GM10847 (cell line): ENCODE measurements around the gene RIPK4.

Source experiments
- POLR2A ChIP-seq: IDR thresholded peaks from 2 replicates; pipeline ENCODE4 v1.6.1; 2011; ENCODE audit not compliant: insufficient read length; ENCODE audit errors: extremely low read depth

The RIPK4 gene

GRCh38 chr21:41709965-41710822 lies 56.7 kb downstream of the RIPK4 start:
- TF ChIP-seq POLR2A: no peak

DNA sequence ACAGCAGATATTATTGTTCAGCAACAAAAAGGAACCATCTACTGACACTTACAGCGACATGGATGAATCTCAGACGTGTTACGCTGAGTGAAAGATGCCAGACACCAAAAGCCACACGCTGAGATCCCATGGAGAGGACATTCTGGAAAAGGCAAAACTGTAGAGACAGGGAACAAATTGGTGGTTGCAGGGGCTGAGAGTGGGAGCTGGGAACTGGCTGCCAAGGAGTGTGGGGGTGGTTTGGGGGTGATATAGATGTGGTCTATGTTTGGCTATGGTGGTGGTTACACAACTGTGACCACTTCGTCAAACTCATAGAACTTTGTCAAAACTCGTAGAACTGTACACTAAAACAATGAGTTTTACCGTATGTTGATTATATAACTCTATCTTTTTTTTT lies 57.7 kb downstream of the RIPK4 start:
- no peak for TF ChIP-seq POLR2A

GRCh38 chr21:41707960-41708330 lies 58.9 kb downstream of the RIPK4 start:
- no peak for TF ChIP-seq POLR2A

- no peak for TF ChIP-seq POLR2A
Measured at GRCh38 chr21:41707231-41707959, 59.5 kb downstream of the RIPK4 start.

DNA sequence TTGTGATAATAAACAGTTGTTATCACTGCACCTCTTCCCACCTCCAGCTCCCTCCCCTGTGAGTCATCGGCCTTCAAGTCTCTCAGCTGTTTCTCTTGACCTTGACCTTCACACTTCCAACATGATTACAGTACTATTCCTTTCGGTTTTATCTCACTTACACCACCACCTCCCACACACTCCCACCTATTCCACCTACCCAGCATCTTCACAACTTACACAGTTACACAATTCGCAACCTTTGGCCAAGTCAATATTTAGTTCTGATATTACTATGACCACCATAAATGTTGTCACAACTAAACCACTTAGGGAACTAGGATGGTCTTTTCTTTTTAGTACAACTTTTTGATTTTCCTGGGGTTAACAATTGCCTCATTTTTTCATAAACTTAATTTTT lies 60.2 kb downstream of the RIPK4 start:
- no peak for TF ChIP-seq POLR2A

DNA sequence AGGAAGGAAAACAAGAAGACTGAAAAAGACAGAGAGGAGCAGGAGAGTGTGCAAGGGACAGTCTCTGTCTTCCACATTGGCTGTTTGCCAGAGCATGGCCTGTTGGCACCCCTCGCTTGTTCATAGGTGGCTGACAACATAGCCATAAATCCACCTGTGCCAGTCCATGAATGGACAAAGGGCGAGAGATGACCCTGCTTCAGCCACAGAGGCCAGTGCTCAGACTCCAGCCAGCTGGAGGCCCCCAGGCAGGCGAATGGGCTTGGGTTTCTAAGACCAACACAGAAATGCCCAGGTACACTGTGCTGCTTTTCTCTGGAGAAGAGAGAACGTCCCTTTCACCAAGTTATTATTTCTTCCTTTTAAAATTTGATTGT lies 60.6 kb downstream of the RIPK4 start:
- no peak for TF ChIP-seq POLR2A

GRCh38 chr21:41705546-41706262 lies 61.1 kb downstream of the RIPK4 start:
- TF ChIP-seq POLR2A: no peak

DNA sequence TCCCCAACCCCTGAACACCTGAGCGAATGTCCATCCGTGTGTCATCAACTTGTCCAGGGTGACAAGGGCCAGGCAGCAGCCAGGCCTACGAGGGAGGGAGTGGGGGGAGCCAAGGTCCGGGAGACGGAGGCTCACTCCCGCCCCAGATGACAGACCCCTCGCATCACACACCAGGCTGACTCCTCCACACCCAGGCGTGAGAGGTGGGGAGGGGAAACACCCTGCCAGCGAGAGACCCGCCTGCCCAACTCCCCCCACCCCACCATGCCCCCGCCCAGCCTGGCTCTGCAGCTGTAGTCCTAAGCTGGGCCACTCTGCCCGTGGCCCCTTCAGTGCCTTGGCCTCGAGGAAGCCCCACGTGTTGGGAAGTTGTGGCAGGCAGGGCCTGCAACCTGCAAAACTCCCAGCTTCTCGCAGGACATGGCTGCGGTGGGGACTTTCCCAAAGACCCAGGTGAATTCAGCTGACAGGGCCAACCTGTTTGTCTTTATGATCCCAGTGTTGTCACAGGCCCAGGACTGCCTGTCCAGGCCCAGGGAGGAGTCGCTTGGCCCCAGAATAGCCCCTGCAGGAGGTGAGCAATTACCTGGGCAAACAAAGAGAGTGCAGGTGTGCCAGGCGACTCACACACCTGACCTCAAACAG lies 62.9 kb downstream of the RIPK4 start:
- no peak for TF ChIP-seq POLR2A

- TF ChIP-seq POLR2A: no peak
Measured at GRCh38 chr21:41701749-41702148, 65.1 kb downstream of the RIPK4 start.

GRCh38 chr21:41699311-41699710 lies 67.5 kb downstream of the RIPK4 start:
- TF ChIP-seq POLR2A: no peak

DNA sequence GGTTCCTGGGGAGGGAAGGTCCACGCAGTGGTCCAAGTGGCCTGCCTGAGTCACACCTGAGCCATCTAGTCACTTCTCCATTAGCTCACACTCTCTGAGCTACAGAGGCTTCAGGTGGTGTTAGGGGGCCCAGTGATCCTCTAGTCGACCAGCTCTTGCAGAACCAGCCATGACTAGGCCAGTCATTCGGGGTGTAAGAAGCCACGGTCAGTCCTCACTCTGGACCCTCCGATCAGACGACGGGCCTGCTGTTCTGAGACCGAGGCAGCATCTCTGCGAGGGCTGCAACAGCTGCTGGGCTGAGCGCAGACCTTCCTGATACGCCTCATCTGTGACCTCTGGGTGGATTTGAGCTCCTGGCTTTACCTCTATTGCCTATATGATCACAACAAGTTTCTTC lies 68.8 kb downstream of the RIPK4 start:
- TF ChIP-seq POLR2A: no peak

GRCh38 chr21:41695513-41695912 lies 71.3 kb downstream of the RIPK4 start:
- TF ChIP-seq POLR2A: no peak

DNA sequence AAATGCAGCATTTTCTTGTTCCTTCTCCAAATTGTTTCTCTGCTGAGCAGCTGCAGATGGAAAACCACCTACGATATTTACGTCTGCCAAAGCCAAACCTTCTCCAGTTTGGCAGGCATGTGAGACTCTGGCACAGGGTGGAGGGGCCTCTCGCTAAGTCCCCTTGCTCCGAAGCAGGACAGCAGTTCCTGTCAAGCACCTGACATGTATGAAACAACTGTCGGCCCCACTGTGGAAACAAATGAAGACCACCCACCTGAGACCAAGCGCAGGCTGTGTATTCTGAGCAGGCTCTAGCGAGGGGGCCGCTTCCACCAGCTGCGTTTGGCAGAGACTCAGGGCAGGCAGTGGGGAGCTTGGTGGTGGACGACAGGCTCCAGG lies 74.7 kb downstream of the RIPK4 start:
- no peak for TF ChIP-seq POLR2A

DNA sequence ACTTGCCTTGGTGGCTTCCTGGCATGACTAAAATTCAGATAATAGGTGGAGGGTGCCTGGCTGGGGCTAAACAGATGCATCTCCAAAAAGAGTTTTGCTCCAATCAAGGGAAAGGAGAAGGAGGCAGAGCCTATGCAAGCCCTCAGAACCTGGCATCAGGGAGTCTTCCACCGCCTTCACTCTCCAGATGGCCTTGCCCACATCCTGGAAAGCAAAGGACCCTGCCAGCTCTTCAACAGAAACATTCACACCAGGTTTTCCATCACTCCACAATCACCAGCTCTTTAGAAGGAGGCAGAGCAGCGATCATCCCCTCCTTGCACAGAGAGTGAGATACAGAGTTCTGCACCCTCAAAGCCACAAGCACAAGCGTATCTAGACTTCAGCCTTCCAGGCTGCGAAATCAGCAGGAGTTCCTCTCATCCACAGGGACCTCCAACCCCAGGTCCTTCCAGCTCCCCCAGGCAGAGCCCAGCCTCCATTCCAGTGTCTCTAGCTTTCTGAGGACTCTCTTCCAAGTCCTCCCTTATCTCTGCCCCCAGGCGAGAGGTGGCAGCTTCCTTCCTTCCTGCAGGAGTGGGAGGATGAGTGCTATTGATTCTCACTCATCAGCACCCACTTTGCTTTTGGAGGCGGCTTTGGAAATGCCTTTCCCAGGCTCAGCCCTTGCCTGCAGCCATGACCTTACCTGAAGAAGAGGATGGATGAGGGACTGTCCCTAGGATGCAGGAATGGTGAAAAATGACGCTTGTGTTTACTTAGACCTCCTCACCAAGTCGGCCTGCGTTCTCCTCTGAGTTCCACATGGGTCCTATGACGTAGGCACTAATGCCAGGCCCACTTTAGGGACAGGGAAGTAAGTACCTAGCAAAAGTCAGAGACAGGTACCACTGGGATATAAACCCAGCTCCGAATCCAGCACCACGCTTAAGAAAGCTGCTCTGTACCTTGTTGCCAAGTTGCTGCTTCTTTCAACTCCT lies 75.4 kb downstream of the RIPK4 start:
- TF ChIP-seq POLR2A: no peak
